ENCODE results near the gene BRD4. TPM values are rescaled to one million over a fixed set of nuclear protein-coding genes. Genes with fewer than 3 reads are reported as not detected.

The BRD4 gene
- total and polyA plus RNA-seq, 2 donors, result 7.6 to 26.0 TPM

DNA sequence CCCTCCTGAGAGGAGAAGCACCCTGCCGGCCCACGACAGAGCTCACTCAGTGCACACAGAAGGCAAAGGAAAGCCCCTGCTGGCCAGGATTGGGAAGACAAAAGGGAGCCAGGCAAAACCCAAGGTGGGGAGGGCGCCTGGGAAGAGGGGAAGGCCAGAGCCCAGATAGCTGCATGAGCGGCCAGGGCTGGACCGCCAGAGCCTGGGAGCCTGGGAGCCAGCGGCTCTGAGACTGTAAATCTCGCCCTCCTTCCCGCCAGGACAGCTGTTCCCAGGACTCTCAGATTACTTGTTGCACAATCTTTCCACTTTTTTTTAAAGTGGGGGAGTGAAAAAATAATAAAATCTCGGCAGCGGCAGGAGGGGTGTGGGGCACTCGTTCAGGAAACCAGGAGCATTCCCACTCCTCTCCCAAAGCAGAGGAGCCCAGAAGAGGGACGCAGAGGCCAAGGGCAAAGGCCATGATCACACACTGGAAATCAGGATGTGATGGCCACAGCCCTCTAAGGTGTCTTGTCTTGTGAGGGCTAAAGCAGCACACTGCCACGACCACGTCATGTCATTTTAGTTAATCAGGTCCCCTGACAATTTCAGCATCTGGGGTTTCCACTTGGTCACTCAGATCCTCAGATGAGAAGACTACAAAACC lies 80.5 kb downstream of the BRD4 start:
- H3K27me3 ChIP-seq (ENCODE audit: control insufficient read depth in 2 of 2, insufficient read depth in 1 of 2, low read length in 1 of 2), result no peaks in the 10 kb centered on the region
- H3K4me3 ChIP-seq (ENCODE audit: low read length in 2 of 2), result no peak overlapping the region
- H3K9me3 ChIP-seq (ENCODE audit: control insufficient read depth in 2 of 2, insufficient read depth in 1 of 2, low read length in 1 of 2), result no peaks in the 10 kb centered on the region
- WGBS, result 95% methylated on average over 14 of the region's 14 CpGs
- H3K27ac ChIP-seq (ENCODE audit: low read depth in 1 of 2, low read length in 1 of 2), result peak overlapping the region in 1 of 2 donors; percentile 72
- H3K4me1 ChIP-seq (ENCODE audit: control insufficient read depth in 2 of 2, insufficient read depth in 2 of 2, low read length in 2 of 2), result peaks cover 0 to 22% of the 10 kb centered on the region in 2 donors
- H3K36me3 ChIP-seq (ENCODE audit: control insufficient read depth in 2 of 2, insufficient read depth in 2 of 2, low read length in 1 of 2), result peaks cover 97% of the 10 kb centered on the region in 2 donors
- peak in 1 of 9 donors; percentile 19 for DNase-seq (ENCODE audit: low read depth in 6 of 9, low spot score in 9 of 9)

DNA sequence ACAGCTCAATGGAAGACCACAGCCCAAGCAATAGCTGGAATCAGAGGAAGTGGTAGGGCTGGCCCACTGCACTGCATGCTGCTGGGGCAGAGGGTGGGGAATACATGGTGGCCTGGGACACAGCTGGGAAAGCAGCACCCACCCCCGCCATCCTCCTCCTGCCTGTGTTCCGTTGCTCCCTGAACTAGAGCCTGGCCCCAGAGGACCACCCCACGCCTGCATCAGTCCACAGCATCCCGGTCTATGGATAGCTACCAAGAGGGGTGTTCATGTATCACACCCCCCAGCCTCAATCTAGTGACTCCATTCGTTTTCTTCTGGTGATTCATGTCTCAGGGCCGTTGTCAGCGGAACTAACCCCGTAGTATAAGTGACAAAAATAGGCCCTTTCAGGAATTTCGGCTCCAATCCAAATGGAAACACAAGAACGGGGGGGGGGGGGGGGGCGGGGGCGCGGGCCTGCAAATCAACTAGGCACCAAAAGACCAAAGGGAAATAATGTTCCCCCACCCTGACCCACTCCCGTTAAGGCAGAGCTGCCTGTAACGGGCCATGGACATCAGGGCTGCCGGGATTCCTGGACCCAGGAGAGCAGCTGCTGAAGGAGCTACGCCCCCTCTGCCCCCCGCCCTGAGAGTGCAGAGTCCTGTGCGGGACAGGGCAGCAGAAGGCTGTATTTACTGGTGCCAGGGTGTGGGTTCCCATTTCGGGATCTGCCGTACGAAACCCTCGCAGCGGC lies 81.2 kb downstream of the BRD4 start:
- Histone ChIP-seq H3K9me3 (ENCODE audit: control insufficient read depth in 2 of 2, insufficient read depth in 1 of 2, low read length in 1 of 2) (no peaks in the 10 kb centered on the region), H3K36me3 (ENCODE audit: control insufficient read depth in 2 of 2, insufficient read depth in 2 of 2, low read length in 1 of 2) (peaks cover 97% of the 10 kb centered on the region in 2 donors), H3K27ac (ENCODE audit: low read depth in 1 of 2, low read length in 1 of 2) (peak overlapping the region; percentile 25 to 43), H3K27me3 (ENCODE audit: control insufficient read depth in 2 of 2, insufficient read depth in 1 of 2, low read length in 1 of 2) (no peaks in the 10 kb centered on the region), H3K4me3 (ENCODE audit: low read length in 2 of 2) (no peak overlapping the region), H3K4me1 (ENCODE audit: control insufficient read depth in 2 of 2, insufficient read depth in 2 of 2, low read length in 2 of 2) (peaks cover 0 to 22% of the 10 kb centered on the region in 2 donors)
- DNase-seq (ENCODE audit: low read depth in 6 of 9, low spot score in 9 of 9), result no peak
- 93% methylated on average over 24 of the region's 24 CpGs for WGBS

DNA sequence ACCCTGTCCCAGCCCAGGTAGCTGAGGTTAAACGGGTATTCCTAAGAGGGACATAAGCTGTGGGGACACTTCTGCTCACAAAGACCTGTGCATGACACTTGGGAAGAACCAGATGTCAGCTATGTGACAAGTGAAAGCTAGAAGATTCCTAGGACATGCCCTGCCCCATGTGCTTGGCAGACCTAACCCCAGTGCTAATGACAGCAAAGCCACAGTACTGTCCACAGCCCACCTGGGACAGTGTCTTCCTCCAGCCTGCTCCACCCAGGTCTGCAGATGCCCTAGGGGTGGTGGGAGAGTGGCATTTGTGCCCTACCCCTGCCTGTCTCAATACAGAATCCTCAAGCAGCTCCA lies 81.7 kb downstream of the BRD4 start:
- H3K4me3 ChIP-seq (ENCODE audit: low read length in 2 of 2), result no peak overlapping the region
- no peaks in the 10 kb centered on the region for H3K27me3 ChIP-seq (ENCODE audit: control insufficient read depth in 2 of 2, insufficient read depth in 1 of 2, low read length in 1 of 2)
- no peaks in the 10 kb centered on the region for H3K9me3 ChIP-seq (ENCODE audit: control insufficient read depth in 2 of 2, insufficient read depth in 1 of 2, low read length in 1 of 2)
- H3K27ac ChIP-seq (ENCODE audit: low read depth in 1 of 2, low read length in 1 of 2), result peak overlapping the region; percentile 25 to 43
- peaks cover 97% of the 10 kb centered on the region in 2 donors for H3K36me3 ChIP-seq (ENCODE audit: control insufficient read depth in 2 of 2, insufficient read depth in 2 of 2, low read length in 1 of 2)
- DNase-seq (ENCODE audit: low read depth in 6 of 9, low spot score in 9 of 9), result no peak
- WGBS, result 92% methylated on average over 1 of the region's 1 CpG
- peaks cover 0 to 22% of the 10 kb centered on the region in 2 donors for H3K4me1 ChIP-seq (ENCODE audit: control insufficient read depth in 2 of 2, insufficient read depth in 2 of 2, low read length in 2 of 2)

GRCh38 chr19:15249972-15250639 lies 82.2 kb downstream of the BRD4 start:
- H3K27me3 ChIP-seq (ENCODE audit: control insufficient read depth in 2 of 2, insufficient read depth in 1 of 2, low read length in 1 of 2), result no peaks in the 10 kb centered on the region
- no peak for DNase-seq (ENCODE audit: low read depth in 6 of 9, low spot score in 9 of 9)
- no peak overlapping the region for H3K4me3 ChIP-seq (ENCODE audit: low read length in 2 of 2)
- peaks cover 0 to 22% of the 10 kb centered on the region in 2 donors for H3K4me1 ChIP-seq (ENCODE audit: control insufficient read depth in 2 of 2, insufficient read depth in 2 of 2, low read length in 2 of 2)
- peak overlapping the region in 1 of 2 donors; percentile 7 for H3K27ac ChIP-seq (ENCODE audit: low read depth in 1 of 2, low read length in 1 of 2)
- WGBS, result 93% methylated on average over 15 of the region's 15 CpGs
- peaks cover 97% of the 10 kb centered on the region in 2 donors for H3K36me3 ChIP-seq (ENCODE audit: control insufficient read depth in 2 of 2, insufficient read depth in 2 of 2, low read length in 1 of 2)
- H3K9me3 ChIP-seq (ENCODE audit: control insufficient read depth in 2 of 2, insufficient read depth in 1 of 2, low read length in 1 of 2), result peaks cover 0 to 1% of the 10 kb centered on the region in 2 donors

GRCh38 chr19:15249528-15249874 lies 82.8 kb downstream of the BRD4 start:
- no peak for DNase-seq (ENCODE audit: low read depth in 6 of 9, low spot score in 9 of 9)
- Histone ChIP-seq H3K27ac (ENCODE audit: low read depth in 1 of 2, low read length in 1 of 2) (peak overlapping the region; percentile 57 to 61), H3K9me3 (ENCODE audit: control insufficient read depth in 2 of 2, insufficient read depth in 1 of 2, low read length in 1 of 2) (peaks cover 0 to 4% of the 10 kb centered on the region in 2 donors), H3K36me3 (ENCODE audit: control insufficient read depth in 2 of 2, insufficient read depth in 2 of 2, low read length in 1 of 2) (peaks cover 97% of the 10 kb centered on the region in 2 donors), H3K27me3 (ENCODE audit: control insufficient read depth in 2 of 2, insufficient read depth in 1 of 2, low read length in 1 of 2) (no peaks in the 10 kb centered on the region), H3K4me1 (ENCODE audit: control insufficient read depth in 2 of 2, insufficient read depth in 2 of 2, low read length in 2 of 2) (peaks cover 0 to 22% of the 10 kb centered on the region in 2 donors), H3K4me3 (ENCODE audit: low read length in 2 of 2) (no peak overlapping the region)
- WGBS, result 94% methylated on average over 6 of the region's 6 CpGs

DNA sequence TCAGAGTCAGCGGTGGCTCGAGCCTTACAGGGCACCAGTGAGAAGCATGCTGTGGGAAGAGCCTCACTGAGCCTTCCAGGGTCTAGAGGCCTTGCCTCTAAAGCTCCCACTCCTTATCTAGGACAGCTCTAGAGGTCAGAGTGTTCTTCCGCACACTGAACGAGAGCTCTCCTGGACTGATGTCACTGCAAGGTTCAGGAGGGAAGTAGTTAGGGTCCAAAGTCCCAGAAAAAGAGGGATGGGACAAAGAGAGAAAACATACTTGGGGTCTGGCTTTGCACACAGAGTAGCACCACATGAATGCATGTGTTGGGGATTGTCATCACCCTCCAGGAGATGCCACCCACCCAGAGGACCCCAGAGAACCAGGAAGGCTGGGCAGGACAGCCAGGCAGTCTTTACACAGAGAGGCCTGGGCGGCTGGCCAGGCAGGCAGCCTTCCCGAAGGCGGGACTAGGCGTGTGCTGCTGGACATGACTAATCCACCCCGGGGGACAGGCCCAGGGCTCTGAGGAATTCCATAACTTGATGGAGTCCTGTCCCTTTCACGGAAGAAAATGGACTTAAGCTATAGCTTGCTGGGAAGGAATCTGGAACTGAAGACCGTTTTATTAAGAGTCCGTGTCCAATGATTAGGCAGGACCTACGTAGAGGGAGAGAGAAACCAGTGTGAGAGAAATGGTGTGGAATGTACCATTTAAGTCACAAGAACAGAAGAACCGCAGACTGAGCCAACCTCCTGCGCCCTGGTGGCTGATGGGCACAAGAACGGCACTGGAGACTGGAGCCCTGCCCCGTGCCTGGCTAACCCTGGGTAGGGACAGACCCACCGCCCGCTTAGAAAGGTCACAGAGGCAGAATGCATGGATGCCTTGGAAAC lies 83.5 kb downstream of the BRD4 start:
- peaks cover 95 to 97% of the 10 kb centered on the region in 2 donors for H3K36me3 ChIP-seq (ENCODE audit: control insufficient read depth in 2 of 2, insufficient read depth in 2 of 2, low read length in 1 of 2)
- peaks cover 0 to 22% of the 10 kb centered on the region in 2 donors for H3K4me1 ChIP-seq (ENCODE audit: control insufficient read depth in 2 of 2, insufficient read depth in 2 of 2, low read length in 2 of 2)
- H3K9me3 ChIP-seq (ENCODE audit: control insufficient read depth in 2 of 2, insufficient read depth in 1 of 2, low read length in 1 of 2), result peaks cover 0 to 4% of the 10 kb centered on the region in 2 donors
- H3K4me3 ChIP-seq (ENCODE audit: low read length in 2 of 2), result no peak overlapping the region
- DNase-seq (ENCODE audit: low read depth in 6 of 9, low spot score in 9 of 9), result no peak
- WGBS, result 90% methylated on average over 19 of the region's 19 CpGs
- peak overlapping the region; percentile 31 to 57 for H3K27ac ChIP-seq (ENCODE audit: low read depth in 1 of 2, low read length in 1 of 2)
- no peaks in the 10 kb centered on the region for H3K27me3 ChIP-seq (ENCODE audit: control insufficient read depth in 2 of 2, insufficient read depth in 1 of 2, low read length in 1 of 2)

DNA sequence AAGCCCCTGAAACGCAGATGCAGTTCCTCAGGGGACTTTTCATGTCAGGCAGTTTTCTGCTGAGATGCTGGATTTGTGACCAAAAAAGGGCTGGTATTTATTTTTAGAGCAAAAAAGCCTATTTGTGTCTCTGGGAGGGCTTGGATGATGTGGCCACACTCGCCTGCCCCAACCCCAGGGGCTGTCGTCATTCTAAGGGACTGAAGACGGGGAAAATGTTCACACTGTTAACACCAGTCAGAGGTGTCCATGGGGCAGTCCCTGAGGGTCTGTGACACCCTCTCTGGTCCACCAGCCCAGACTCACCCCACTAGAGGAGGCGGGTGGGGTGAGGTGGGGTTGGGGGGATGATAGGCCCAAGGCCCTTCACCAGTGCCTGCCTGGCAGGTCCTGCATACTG lies 84.2 kb downstream of the BRD4 start:
- 99% methylated on average over 5 of the region's 5 CpGs for WGBS
- H3K27ac ChIP-seq (ENCODE audit: low read depth in 1 of 2, low read length in 1 of 2), result peak overlapping the region; percentile 25 to 36
- H3K27me3 ChIP-seq (ENCODE audit: control insufficient read depth in 2 of 2, insufficient read depth in 1 of 2, low read length in 1 of 2), result no peaks in the 10 kb centered on the region
- peaks cover 0 to 22% of the 10 kb centered on the region in 2 donors for H3K4me1 ChIP-seq (ENCODE audit: control insufficient read depth in 2 of 2, insufficient read depth in 2 of 2, low read length in 2 of 2)
- DNase-seq (ENCODE audit: low read depth in 6 of 9, low spot score in 9 of 9), result no peak
- H3K4me3 ChIP-seq (ENCODE audit: low read length in 2 of 2), result no peak overlapping the region
- peaks cover 95 to 97% of the 10 kb centered on the region in 2 donors for H3K36me3 ChIP-seq (ENCODE audit: control insufficient read depth in 2 of 2, insufficient read depth in 2 of 2, low read length in 1 of 2)
- peaks cover 0 to 4% of the 10 kb centered on the region in 2 donors for H3K9me3 ChIP-seq (ENCODE audit: control insufficient read depth in 2 of 2, insufficient read depth in 1 of 2, low read length in 1 of 2)

GRCh38 chr19:15247107-15248014 lies 85.0 kb downstream of the BRD4 start:
- Histone ChIP-seq H3K4me3 (ENCODE audit: low read length in 2 of 2) (no peak overlapping the region), H3K4me1 (ENCODE audit: control insufficient read depth in 2 of 2, insufficient read depth in 2 of 2, low read length in 2 of 2) (peaks cover 0 to 22% of the 10 kb centered on the region in 2 donors), H3K36me3 (ENCODE audit: control insufficient read depth in 2 of 2, insufficient read depth in 2 of 2, low read length in 1 of 2) (peaks cover 93 to 94% of the 10 kb centered on the region in 2 donors), H3K27ac (ENCODE audit: low read depth in 1 of 2, low read length in 1 of 2) (no peak overlapping the region), H3K27me3 (ENCODE audit: control insufficient read depth in 2 of 2, insufficient read depth in 1 of 2, low read length in 1 of 2) (no peaks in the 10 kb centered on the region), H3K9me3 (ENCODE audit: control insufficient read depth in 2 of 2, insufficient read depth in 1 of 2, low read length in 1 of 2) (peaks cover 0 to 4% of the 10 kb centered on the region in 2 donors)
- 93% methylated on average over 20 of the region's 20 CpGs for WGBS
- no peak for DNase-seq (ENCODE audit: low read depth in 6 of 9, low spot score in 9 of 9)
